Measurements from ENCODE around the gene GDAP1L1. TPM values are rescaled to one million over a fixed set of nuclear protein-coding genes. Genes with fewer than 3 reads are reported as not detected.
A peak's percentile ranks its signal among the peaks of the same experiment; 100 is the strongest.

Gene GDAP1L1
- total RNA-seq, 1 experiment from 2014 or later = 4.2 TPM

- Histone ChIP-seq H3K9me3 (0 out of 2 replicates have a peak, but pooled peaks cover 4% of the 10 kb centered on the region), H3K36me3 (ENCODE audit: control insufficient read depth, insufficient read depth, low read length) (no peaks in the 10 kb centered on the region), H3K27me3 (replicated peaks; ENCODE audit: control insufficient read depth, insufficient read depth, low read length) (no peaks in the 10 kb centered on the region), H3K4me1 (peaks cover 37% of the 10 kb centered on the region), H3K4me3 (ENCODE audit: low read depth, low read length) (no peak overlapping the region)
- intact Hi-C loops (cut with micrococcal nuclease; ENCODE audit: unreplicated experiment) = no loop called here
- Mint-ChIP-seq H3K9me3 (ENCODE audit: unreplicated experiment) (no peaks in the 10 kb centered on the region), H3K27me3 (ENCODE audit: insufficient read depth, unreplicated experiment) (no peaks in the 10 kb centered on the region), H3K4me3 (ENCODE audit: unreplicated experiment) (no peak overlapping the region), H3K4me1 (ENCODE audit: low read depth, unreplicated experiment) (peaks cover 34% of the 10 kb centered on the region), H3K27ac (ENCODE audit: unreplicated experiment) (no peak overlapping the region), H3K36me3 (ENCODE audit: insufficient read depth, unreplicated experiment) (no peaks in the 10 kb centered on the region)
- no peak for DNase-seq
- no TSS peak for BruUV-seq (replicated peaks)
- CTCF ChIA-PET = interaction anchor here (0.5 to 1.7 kb wide), 5 partner anchors 88 to 172 kb away, joined by 3 to 19 read pairs (median 3); partner anchors contain the start of gene FITM2
- POLR2A ChIA-PET = no interaction called here
- TF ChIP-seq, protein P1, sequence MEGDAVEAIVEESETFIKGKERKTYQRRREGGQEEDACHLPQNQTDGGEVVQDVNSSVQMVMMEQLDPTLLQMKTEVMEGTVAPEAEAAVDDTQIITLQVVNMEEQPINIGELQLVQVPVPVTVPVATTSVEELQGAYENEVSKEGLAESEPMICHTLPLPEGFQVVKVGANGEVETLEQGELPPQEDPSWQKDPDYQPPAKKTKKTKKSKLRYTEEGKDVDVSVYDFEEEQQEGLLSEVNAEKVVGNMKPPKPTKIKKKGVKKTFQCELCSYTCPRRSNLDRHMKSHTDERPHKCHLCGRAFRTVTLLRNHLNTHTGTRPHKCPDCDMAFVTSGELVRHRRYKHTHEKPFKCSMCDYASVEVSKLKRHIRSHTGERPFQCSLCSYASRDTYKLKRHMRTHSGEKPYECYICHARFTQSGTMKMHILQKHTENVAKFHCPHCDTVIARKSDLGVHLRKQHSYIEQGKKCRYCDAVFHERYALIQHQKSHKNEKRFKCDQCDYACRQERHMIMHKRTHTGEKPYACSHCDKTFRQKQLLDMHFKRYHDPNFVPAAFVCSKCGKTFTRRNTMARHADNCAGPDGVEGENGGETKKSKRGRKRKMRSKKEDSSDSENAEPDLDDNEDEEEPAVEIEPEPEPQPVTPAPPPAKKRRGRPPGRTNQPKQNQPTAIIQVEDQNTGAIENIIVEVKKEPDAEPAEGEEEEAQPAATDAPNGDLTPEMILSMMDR (IDR thresholded peaks at IDR 0.05; ENCODE audit: insufficient read depth in 1 of 2, low read depth in 1 of 2, low read length in 1 of 2, severe bottlenecking in 1 of 2, unreplicated experiment in 1 of 2) = peak in 1 of 2 experiments; percentile 8
Observed at GRCh38 chr20:44222633-44223368, 24.3 kb upstream of the GDAP1L1 start.

GRCh38 chr20:44223721-44224120 lies 23.4 kb upstream of the GDAP1L1 start:
- Histone ChIP-seq H3K9me3 (0 out of 2 replicates have a peak, but pooled peaks cover 4% of the 10 kb centered on the region), H3K27me3 (replicated peaks; ENCODE audit: control insufficient read depth, insufficient read depth, low read length) (no peaks in the 10 kb centered on the region), H3K36me3 (ENCODE audit: control insufficient read depth, insufficient read depth, low read length) (no peaks in the 10 kb centered on the region), H3K4me3 (ENCODE audit: low read depth, low read length) (no peak overlapping the region), H3K4me1 (peaks cover 27% of the 10 kb centered on the region)
- peak in 1 of 2 experiments; percentile 53 for DNase-seq
- no peaks in the 10 kb centered on the region for H3K9me3 Mint-ChIP-seq (ENCODE audit: unreplicated experiment)
- no TSS peak for BruUV-seq (replicated peaks)
- no peaks in the 10 kb centered on the region for H3K27me3 Mint-ChIP-seq (ENCODE audit: insufficient read depth, unreplicated experiment)
- TF ChIP-seq, protein P1 (IDR thresholded peaks at IDR 0.05; ENCODE audit: insufficient read depth in 1 of 2, low read depth in 1 of 2, low read length in 1 of 2, severe bottlenecking in 1 of 2, unreplicated experiment in 1 of 2) = no peak
- ChIA-PET POLR2A (interaction anchor here (0.5 to 1.6 kb wide), 2 partner anchors 12 to 131 kb away, joined by 3 to 5 read pairs; partner anchors contain the start of gene HNF4A), CTCF (interaction anchor here (0.5 to 2.0 kb wide), 7 partner anchors 87 to 248 kb away, joined by 3 to 19 read pairs (median 4); partner anchors contain the start of gene FITM2)
- H3K36me3 Mint-ChIP-seq (ENCODE audit: insufficient read depth, unreplicated experiment) = no peaks in the 10 kb centered on the region
- no peak overlapping the region for H3K4me3 Mint-ChIP-seq (ENCODE audit: unreplicated experiment)
- intact Hi-C loops (cut with micrococcal nuclease; ENCODE audit: unreplicated experiment) = no loop called here
- H3K27ac Mint-ChIP-seq (ENCODE audit: unreplicated experiment) = no peak overlapping the region
- peaks cover 33% of the 10 kb centered on the region for H3K4me1 Mint-ChIP-seq (ENCODE audit: low read depth, unreplicated experiment)

GRCh38 chr20:44224637-44225036 lies 22.5 kb upstream of the GDAP1L1 start:
- Histone ChIP-seq H3K27me3 (replicated peaks; ENCODE audit: control insufficient read depth, insufficient read depth, low read length) (no peaks in the 10 kb centered on the region), H3K9me3 (0 out of 2 replicates have a peak, but pooled peaks cover 4% of the 10 kb centered on the region), H3K4me3 (ENCODE audit: low read depth, low read length) (no peak overlapping the region), H3K36me3 (ENCODE audit: control insufficient read depth, insufficient read depth, low read length) (no peaks in the 10 kb centered on the region), H3K4me1 (peaks cover 18% of the 10 kb centered on the region)
- Mint-ChIP-seq H3K4me1 (ENCODE audit: low read depth, unreplicated experiment) (peaks cover 24% of the 10 kb centered on the region), H3K27ac (ENCODE audit: unreplicated experiment) (no peak overlapping the region), H3K36me3 (ENCODE audit: insufficient read depth, unreplicated experiment) (no peaks in the 10 kb centered on the region), H3K9me3 (ENCODE audit: unreplicated experiment) (no peaks in the 10 kb centered on the region), H3K4me3 (ENCODE audit: unreplicated experiment) (no peak overlapping the region), H3K27me3 (ENCODE audit: insufficient read depth, unreplicated experiment) (no peaks in the 10 kb centered on the region)
- TF ChIP-seq, protein P1 (IDR thresholded peaks at IDR 0.05; ENCODE audit: insufficient read depth in 1 of 2, low read depth in 1 of 2, low read length in 1 of 2, severe bottlenecking in 1 of 2, unreplicated experiment in 1 of 2) = no peak
- DNase-seq = no peak
- intact Hi-C loops (cut with micrococcal nuclease; ENCODE audit: unreplicated experiment) = no loop called here
- CTCF ChIA-PET = interaction anchor here (0.7 to 2.0 kb wide), 4 partner anchors 86 to 247 kb away, joined by 3 to 6 read pairs (median 4); partner anchors contain the start of gene FITM2
- BruUV-seq (replicated peaks) = no TSS peak
- POLR2A ChIA-PET = interaction anchor here (0.5 to 1.6 kb wide), 2 partner anchors 111 to 131 kb away, joined by 3 to 5 read pairs; partner anchors contain the start of gene HNF4A
